IPS DF 6.9 (cell line): Measurements from ENCODE around the gene SCGB1C1.
"Not testable (repeated sequence)": the region's sequence is repeated elsewhere in the genome, so short reads cannot be mapped to it uniquely, and the experiment has no call there.

Experiments used
- DNase-seq: peaks from one replicate; pipeline ENCODE4 v3.0.0-alpha.2; 2013; ENCODE audit warnings: low read depth, low spot score
- H3K27ac ChIP-seq: one replicate; pipeline ENCODE4 v1.5.1; 2013; ENCODE audit warnings: low read length, control low read depth
- H3K27me3 ChIP-seq: 2 replicates; pipeline ENCODE4 v1.6.1; 2013; ENCODE audit warnings: mild to moderate bottlenecking, low read length; ENCODE audit not compliant: control insufficient read depth, insufficient read depth
- H3K36me3 ChIP-seq: 2 replicates; pipeline ENCODE4 v1.6.1; 2013; ENCODE audit warnings: low read length; ENCODE audit not compliant: control insufficient read depth, insufficient read depth
- H3K4me1 ChIP-seq: 2 replicates; pipeline ENCODE4 v1.6.1; 2013; ENCODE audit warnings: low read length; ENCODE audit not compliant: control insufficient read depth, insufficient read depth
- H3K4me3 ChIP-seq: 2 replicates; pipeline ENCODE4 v1.5.1; 2013; ENCODE audit warnings: mild to moderate bottlenecking, low read length
- H3K9me3 ChIP-seq: 2 replicates; pipeline ENCODE4 v1.6.1; 2013; ENCODE audit warnings: low read length, inconsistent platforms; ENCODE audit not compliant: control insufficient read depth, insufficient read depth
- WGBS: extraction: QIAGEN DNeasy Blood & Tissue Kit; methylation state at CpG from one replicate; pipeline ENCODE4 v1.1.7; 2013; ENCODE audit warnings: mixed read lengths, missing lambda C conversion rate; ENCODE audit not compliant: insufficient read length, insufficient coverage; 5-methylcytosine and 5-hydroxymethylcytosine counted together

The SCGB1C1 gene

GRCh38 chr11:218815-219593 is 26.1 kb downstream of the SCGB1C1 start:
- no CpG with 5 or more reads among the region's 29 CpGs for WGBS

GRCh38 chr11:220641-221215 is 27.9 kb downstream of the SCGB1C1 start:
- not testable (repeated sequence) for H3K9me3 ChIP-seq, H3K27ac ChIP-seq, H3K4me3 ChIP-seq, DNase-seq, H3K4me1 ChIP-seq, H3K27me3 ChIP-seq
- peaks cover 11% of the 10 kb centered on the region; the same call in 1 of the 2 replicates for H3K36me3 ChIP-seq
- no CpG with 5 or more reads among the region's 3 CpGs for WGBS

More at GRCh38 chr11:218815-219593, 26.1 kb downstream of the SCGB1C1 start:
- Histone ChIP-seq H3K27me3 (no peaks in the 10 kb centered on the region), H3K9me3 (no peaks in the 10 kb centered on the region), H3K4me1 (no peaks in the 10 kb centered on the region), H3K4me3 (no peak overlapping the region), H3K27ac (no peak overlapping the region), H3K36me3 (peaks cover 18% of the 10 kb centered on the region; the same call in 1 of the 2 replicates)
- no peak for DNase-seq

GRCh38 chr11:221539-221938 is 28.7 kb downstream of the SCGB1C1 start:
- WGBS, result no CpG with 5 or more reads among the region's 7 CpGs
- DNase-seq, result no peak
- Histone ChIP-seq H3K9me3 (no peaks in the 10 kb centered on the region), H3K27ac (no peak overlapping the region), H3K36me3 (peaks cover 11% of the 10 kb centered on the region; the same call in 1 of the 2 replicates), H3K27me3 (no peaks in the 10 kb centered on the region), H3K4me3 (no peak overlapping the region), H3K4me1 (no peaks in the 10 kb centered on the region)

GRCh38 chr11:221998-222789 is 29.3 kb downstream of the SCGB1C1 start:
- H3K27ac ChIP-seq, result no peak overlapping the region
- no peaks in the 10 kb centered on the region for H3K27me3 ChIP-seq
- H3K4me3 ChIP-seq, result no peak overlapping the region
- WGBS, result no CpG with 5 or more reads among the region's 14 CpGs
- DNase-seq, result no peak
- no peaks in the 10 kb centered on the region for H3K4me1 ChIP-seq
- H3K36me3 ChIP-seq, result peaks cover 11% of the 10 kb centered on the region; the same call in 1 of the 2 replicates
- H3K9me3 ChIP-seq, result no peaks in the 10 kb centered on the region

- Histone ChIP-seq H3K36me3 (peaks cover 11% of the 10 kb centered on the region; the same call in 1 of the 2 replicates), H3K27me3 (no peaks in the 10 kb centered on the region), H3K4me1 (no peaks in the 10 kb centered on the region), H3K4me3 (no peak overlapping the region), H3K9me3 (no peaks in the 10 kb centered on the region), H3K27ac (no peak overlapping the region)
- no peak for DNase-seq
- WGBS, result no CpG with 5 or more reads among the region's 16 CpGs
Observed at GRCh38 chr11:223026-223789, 30.3 kb downstream of the SCGB1C1 start.

- peaks cover 11% of the 10 kb centered on the region; the same call in 1 of the 2 replicates for H3K36me3 ChIP-seq
Observed at GRCh38 chr11:223884-224283, 31.0 kb downstream of the SCGB1C1 start.

GRCh38 chr11:224424-224823 is 31.5 kb downstream of the SCGB1C1 start:
- Histone ChIP-seq H3K27ac (no peak overlapping the region), H3K27me3 (no peaks in the 10 kb centered on the region), H3K36me3 (0 out of 2 replicates have a peak, but pooled peaks cover 9% of the 10 kb centered on the region), H3K4me1 (no peaks in the 10 kb centered on the region), H3K4me3 (no peak overlapping the region), H3K9me3 (no peaks in the 10 kb centered on the region)
- WGBS, result no CpG with 5 or more reads among the region's 7 CpGs
- DNase-seq, result no peak

More at GRCh38 chr11:223884-224283, 31.0 kb downstream of the SCGB1C1 start:
- Histone ChIP-seq H3K9me3 (no peaks in the 10 kb centered on the region), H3K27ac (no peak overlapping the region), H3K27me3 (no peaks in the 10 kb centered on the region), H3K4me1 (no peaks in the 10 kb centered on the region), H3K4me3 (no peak overlapping the region)
- no peak for DNase-seq
- WGBS, result no CpG with 5 or more reads among the region's 9 CpGs

GRCh38 chr11:225734-226453 is 33.0 kb downstream of the SCGB1C1 start:
- Histone ChIP-seq H3K27ac (no peak overlapping the region), H3K4me3 (no peak overlapping the region), H3K4me1 (no peaks in the 10 kb centered on the region), H3K27me3 (no peaks in the 10 kb centered on the region), H3K9me3 (no peaks in the 10 kb centered on the region), H3K36me3 (0 out of 2 replicates have a peak, but pooled peaks cover 9% of the 10 kb centered on the region)
- no CpG with 5 or more reads among the region's 10 CpGs for WGBS
- DNase-seq, result no peak

GRCh38 chr11:227824-228379 is 35.0 kb downstream of the SCGB1C1 start:
- no CpG with 5 or more reads among the region's 6 CpGs for WGBS
- DNase-seq, result no peak
- H3K36me3 ChIP-seq, result 0 out of 2 replicates have a peak, but pooled peaks cover 3% of the 10 kb centered on the region
- H3K4me3 ChIP-seq, result no peak overlapping the region
- no peaks in the 10 kb centered on the region for H3K4me1 ChIP-seq
- H3K27ac ChIP-seq, result no peak overlapping the region
- H3K27me3 ChIP-seq, result no peaks in the 10 kb centered on the region
- no peaks in the 10 kb centered on the region for H3K9me3 ChIP-seq
